K562 (cell line): Measurements from ENCODE around the gene CSF1R.

ENCODE experiments used
- CTCF ChIP-seq, 3 experiments: IDR thresholded peaks in 2 of 3; conservative IDR thresholded peaks in 1 of 3; 2 replicates each; pipeline ENCODE4 v1.5.1; 2011 to 2012; ENCODE audit warnings: low read length in 3 of 3, mild to moderate bottlenecking in 3 of 3, control low read depth in 2 of 3, improper control_type of control experiment in 1 of 3, inconsistent platforms in 1 of 3, low read depth in 1 of 3, mixed read lengths in 1 of 3, moderate library complexity in 1 of 3; ENCODE audit not compliant: insufficient read depth in 2 of 3
- EHMT2 ChIP-seq: fragments of 450-650 bp; IDR thresholded peaks from 2 replicates; pipeline ENCODE4 v1.6.1; 2018; ENCODE audit warnings: antibody characterized with exemption
- EZH2 ChIP-seq: IDR thresholded peaks from 2 replicates; pipeline ENCODE4 v1.6.1; 2012; ENCODE audit warnings: low read depth, mild to moderate bottlenecking, inconsistent platforms, low read length, borderline replicate concordance
- MEF2D ChIP-seq: conservative IDR thresholded peaks from 2 replicates; pipeline ENCODE4 v1.6.1; 2016; ENCODE audit warnings: low read depth, missing genetic modification characterization, missing compliant biosample characterization
- NELFE ChIP-seq: IDR thresholded peaks from 2 replicates; pipeline ENCODE4 v1.6.1; 2011; ENCODE audit warnings: mild to moderate bottlenecking; ENCODE audit not compliant: insufficient read depth, insufficient read length
- POLR2A ChIP-seq: fragments of 450-650 bp; conservative IDR thresholded peaks from 2 replicates; pipeline ENCODE4 v1.6.1; 2016
- RFX1 ChIP-seq: fragments of 450-650 bp; IDR thresholded peaks from 2 replicates; pipeline ENCODE4 v1.6.1; 2016; ENCODE audit warnings: mild to moderate bottlenecking, moderate library complexity
- SIX5 ChIP-seq, 2 experiments: IDR thresholded peaks; 2 replicates each; pipeline ENCODE4 v1.6.1; 2011; ENCODE audit warnings: low read length in 2 of 2, borderline replicate concordance in 1 of 2, low read depth in 1 of 2, mild to moderate bottlenecking in 1 of 2, moderate library complexity in 1 of 2; ENCODE audit not compliant: insufficient read depth in 1 of 2
- ZNF175 ChIP-seq: fragments of 200-800 bp; sonication (Bioruptor generic); IDR thresholded peaks from 2 replicates; pipeline ENCODE4 v1.6.1; 2016; ENCODE audit warnings: low read depth, mild to moderate bottlenecking, missing genetic modification characterization, missing compliant biosample characterization
- ZNF384 ChIP-seq: IDR thresholded peaks from 2 replicates; pipeline ENCODE4 v1.6.1; 2012; ENCODE audit warnings: low read depth, low read length, improper control_type of control experiment

GRCh38 chr5:150080696-150081435, 5.5 kb downstream of the CSF1R start:
- no peak for TF ChIP-seq EHMT2
- no peak for TF ChIP-seq CTCF (IDR thresholded peaks at IDR 0.05 in 2 of 3, conservative IDR thresholded peaks at IDR 0.05 in 1 of 3; ENCODE audit: insufficient read depth in 2 of 3, low read depth in 1 of 3, low read length in 3 of 3)
- TF ChIP-seq POLR2A = no peak
- no peak for TF ChIP-seq MEF2D
- no peak for TF ChIP-seq RFX1
- no peak for TF ChIP-seq NELFE
- no peak for TF ChIP-seq SIX5 (IDR thresholded peaks at IDR 0.05; ENCODE audit: borderline replicate concordance in 1 of 2, insufficient read depth in 1 of 2, low read depth in 1 of 2, low read length in 2 of 2)
- TF ChIP-seq EZH2 = no peak
- no peak for TF ChIP-seq ZNF384
- no peak for TF ChIP-seq ZNF175 (CRISPR knock-in tag)
